CD4-positive, alpha-beta T cell treated with Interleukin-6 for 4 hours (primary cell): ENCODE results near the gene MAP3K13.
A peak's percentile ranks its signal among the peaks of the same experiment; 100 is the strongest.

Source experiments
- DNase-seq: peaks from one replicate; pipeline ENCODE4 v3.0.0-alpha.2; 2020; ENCODE audit warnings: mixed read lengths

The MAP3K13 gene

GRCh38 chr3:185517387-185518130 lies 154.6 kb downstream of the MAP3K13 start:
- DNase-seq, result no peak

DNA sequence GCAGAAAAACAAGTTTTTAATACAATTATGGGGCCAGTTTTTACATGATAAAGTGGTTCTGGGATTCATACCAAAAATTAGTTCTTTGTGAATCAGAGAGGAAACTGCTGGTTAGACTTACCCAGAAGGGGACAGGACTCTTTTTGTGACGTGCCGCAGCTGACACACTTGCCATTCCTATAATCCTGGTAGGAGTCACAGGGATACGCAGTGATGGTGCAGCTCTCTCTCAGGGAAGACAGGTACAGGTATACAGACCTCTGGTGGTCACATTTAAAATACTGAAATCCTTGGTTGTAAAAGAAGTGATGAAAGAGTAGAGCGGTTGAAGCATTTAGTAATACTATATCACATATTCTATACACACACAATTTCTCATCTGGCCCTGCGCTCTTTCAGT lies 156.1 kb downstream of the MAP3K13 start:
- DNase-seq, result no peak

GRCh38 chr3:185521349-185522138 lies 158.6 kb downstream of the MAP3K13 start:
- DNase-seq, result no peak

DNA sequence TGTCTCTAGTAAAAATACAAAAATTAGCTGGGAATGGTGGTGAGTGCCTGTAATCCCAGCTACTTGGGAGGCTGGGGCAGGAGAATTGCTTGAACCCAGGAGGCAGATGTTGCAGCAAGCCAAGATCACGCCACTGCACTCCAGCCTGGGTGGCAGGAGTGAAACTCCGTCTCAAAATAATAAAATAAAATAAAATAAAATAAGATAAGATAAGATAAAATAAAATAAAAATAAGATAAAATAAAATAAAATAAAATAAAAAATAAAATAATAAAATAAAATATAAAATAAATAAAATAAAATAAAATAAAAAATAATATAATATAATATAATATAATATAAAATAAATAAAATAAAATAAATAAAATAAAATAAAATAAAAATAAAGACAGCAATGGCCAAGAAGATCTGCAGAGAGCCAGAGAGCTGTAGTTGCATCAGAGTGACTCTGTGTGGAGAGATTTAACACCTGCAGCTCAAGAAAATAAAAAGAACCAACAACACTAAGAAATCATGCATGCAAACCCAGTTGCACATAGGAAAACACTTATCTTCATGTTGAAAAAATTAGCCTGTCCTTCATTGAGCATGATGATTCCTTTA lies 163.5 kb downstream of the MAP3K13 start:
- DNase-seq, result no peak

DNA sequence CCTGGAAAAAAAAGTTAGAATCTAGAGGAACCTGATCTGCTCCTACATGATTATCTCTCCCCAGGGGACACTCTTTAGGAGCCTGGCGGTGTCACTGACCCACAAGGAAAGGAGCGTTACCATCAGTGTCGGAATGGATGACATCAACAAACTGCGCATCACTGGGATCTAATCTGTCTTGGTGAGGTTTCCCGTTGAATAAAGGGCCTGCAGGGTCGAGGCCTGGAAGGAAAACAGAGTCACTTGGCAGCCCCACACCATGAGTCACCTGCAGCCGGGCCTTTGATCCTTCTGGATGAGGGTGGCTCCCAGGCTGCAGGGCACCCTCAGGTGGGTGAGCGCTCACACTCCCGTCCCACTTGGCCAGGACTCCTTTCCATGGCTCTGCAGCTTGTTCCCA lies 164.4 kb downstream of the MAP3K13 start:
- no peak for DNase-seq

DNA sequence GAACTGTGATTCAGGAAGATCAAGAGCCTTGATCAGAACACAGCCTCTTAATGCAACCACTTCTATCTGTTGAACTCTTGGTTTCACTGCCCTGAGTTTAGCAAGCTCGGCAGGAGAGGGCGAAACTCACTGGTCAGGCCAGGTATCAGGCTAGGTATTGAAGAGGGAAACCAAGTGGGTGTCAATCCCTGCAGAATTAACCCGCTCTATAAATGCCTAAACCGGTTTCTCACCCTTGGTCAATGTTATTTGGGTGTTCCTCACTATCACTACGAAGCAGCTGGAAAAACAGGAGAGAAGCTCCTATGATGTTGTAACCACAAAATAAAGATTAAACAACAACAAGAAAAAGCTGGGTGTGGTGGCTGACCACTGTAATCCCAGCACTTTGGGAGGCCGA lies 165.6 kb downstream of the MAP3K13 start:
- DNase-seq, result no peak

DNA sequence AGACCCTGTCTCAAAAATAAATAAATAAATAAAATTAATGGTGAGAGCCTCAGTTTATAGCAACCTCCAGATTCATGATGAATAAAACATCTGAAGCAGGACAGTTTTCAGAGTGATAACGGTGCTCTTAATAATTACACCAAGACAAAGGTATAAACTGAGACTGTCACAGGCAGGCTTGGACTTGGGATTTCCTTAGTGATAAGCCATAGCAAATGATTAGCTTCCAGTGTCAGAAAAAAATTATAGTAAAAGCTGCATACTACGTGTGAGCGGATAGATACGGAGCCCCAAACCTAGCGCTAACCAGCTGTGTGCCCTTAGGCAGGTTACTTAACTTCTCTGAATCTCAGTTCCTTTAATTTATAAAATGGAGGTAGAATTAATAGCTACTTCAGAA lies 167.9 kb downstream of the MAP3K13 start:
- no peak for DNase-seq

- DNase-seq, result no peak
These were observed 170.0 kb downstream of the MAP3K13 start for GRCh38 chr3:185532901-185533300.

- no peak for DNase-seq
These were observed 171.6 kb downstream of the MAP3K13 start for GRCh38 chr3:185534511-185534910.

GRCh38 chr3:185537369-185537970 lies 174.5 kb downstream of the MAP3K13 start:
- DNase-seq, result peak; percentile 18
